ENCODE data around the gene YTHDC1. TPM values are rescaled to one million over a fixed set of nuclear protein-coding genes. Genes with fewer than 3 reads are reported as not detected.

The YTHDC1 gene
- total and polyA plus RNA-seq, 8 donors: 31.1 to 58.8 (median 37.9) TPM

DNA sequence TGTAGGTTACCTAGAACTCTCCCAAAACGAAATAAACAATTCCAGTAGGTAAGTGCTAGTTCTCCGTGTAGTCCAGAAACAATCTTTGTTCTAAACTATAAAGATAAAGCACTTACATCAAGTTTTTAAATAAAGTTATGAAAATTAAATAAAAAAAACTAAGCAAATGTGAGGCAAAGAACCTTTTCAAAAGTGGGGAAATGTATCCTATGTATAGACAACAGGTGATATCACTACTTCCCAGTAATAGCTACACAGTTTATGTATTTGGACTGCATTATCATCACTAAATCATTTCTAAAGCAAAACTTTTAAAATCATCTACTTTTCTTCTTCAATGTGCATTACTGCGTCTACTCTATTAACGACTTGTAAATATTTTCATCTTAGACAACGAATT is 2.0 kb downstream of the YTHDC1 start:
- TF ChIP-seq, protein P1, sequence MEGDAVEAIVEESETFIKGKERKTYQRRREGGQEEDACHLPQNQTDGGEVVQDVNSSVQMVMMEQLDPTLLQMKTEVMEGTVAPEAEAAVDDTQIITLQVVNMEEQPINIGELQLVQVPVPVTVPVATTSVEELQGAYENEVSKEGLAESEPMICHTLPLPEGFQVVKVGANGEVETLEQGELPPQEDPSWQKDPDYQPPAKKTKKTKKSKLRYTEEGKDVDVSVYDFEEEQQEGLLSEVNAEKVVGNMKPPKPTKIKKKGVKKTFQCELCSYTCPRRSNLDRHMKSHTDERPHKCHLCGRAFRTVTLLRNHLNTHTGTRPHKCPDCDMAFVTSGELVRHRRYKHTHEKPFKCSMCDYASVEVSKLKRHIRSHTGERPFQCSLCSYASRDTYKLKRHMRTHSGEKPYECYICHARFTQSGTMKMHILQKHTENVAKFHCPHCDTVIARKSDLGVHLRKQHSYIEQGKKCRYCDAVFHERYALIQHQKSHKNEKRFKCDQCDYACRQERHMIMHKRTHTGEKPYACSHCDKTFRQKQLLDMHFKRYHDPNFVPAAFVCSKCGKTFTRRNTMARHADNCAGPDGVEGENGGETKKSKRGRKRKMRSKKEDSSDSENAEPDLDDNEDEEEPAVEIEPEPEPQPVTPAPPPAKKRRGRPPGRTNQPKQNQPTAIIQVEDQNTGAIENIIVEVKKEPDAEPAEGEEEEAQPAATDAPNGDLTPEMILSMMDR (IDR thresholded peaks at IDR 0.05): no peak
- WGBS, 2 donors: 3 to 5% methylated on average over 5 of the region's 5 CpGs
- no peaks in the 10 kb centered on the region for H3K36me3 ChIP-seq
- H3K9me3 ChIP-seq: no peaks in the 10 kb centered on the region
- DNase-seq: no peak
- H3K4me1 ChIP-seq: peaks cover 20 to 36% (median 25%) of the 10 kb centered on the region in 3 donors
- no peak for ATAC-seq
- FAIRE-seq: no peak
- peak overlapping the region in 3 of 4 donors; percentile 7 to 79 (median 78) for H3K4me3 ChIP-seq
- H3K27ac ChIP-seq: no peak overlapping the region
- no peaks in the 10 kb centered on the region for H3K27me3 ChIP-seq
- intact Hi-C loops (cut with DNase I): no loop called here

DNA sequence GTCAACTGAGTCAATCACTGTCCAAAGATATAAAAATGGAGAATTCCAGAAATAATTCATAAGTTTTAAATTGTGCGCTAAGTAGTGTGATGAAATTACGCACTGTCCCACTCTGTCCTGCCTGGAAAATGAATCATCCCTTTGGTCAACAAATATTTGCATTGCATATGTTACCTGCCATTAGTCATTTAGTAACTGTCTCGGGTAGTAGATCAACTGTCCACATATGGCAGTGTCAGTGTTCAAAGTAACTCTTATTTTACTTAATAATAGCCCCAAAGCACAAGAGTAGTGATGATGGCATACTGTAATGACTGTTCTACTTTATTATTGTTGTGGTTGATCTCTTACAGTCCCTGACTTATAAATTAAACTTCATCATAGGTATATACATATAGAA is 3.4 kb downstream of the YTHDC1 start:
- H3K27ac ChIP-seq: no peak overlapping the region
- intact Hi-C loops (cut with DNase I): no loop called here
- no peaks in the 10 kb centered on the region for H3K27me3 ChIP-seq
- H3K36me3 ChIP-seq: no peaks in the 10 kb centered on the region
- H3K4me3 ChIP-seq: peak overlapping the region in 1 of 4 donors; percentile 79
- TF ChIP-seq, protein P1 (IDR thresholded peaks at IDR 0.05): no peak
- FAIRE-seq (no peak), DNase-seq (no peak), ATAC-seq (no peak)
- WGBS, 2 donors: 82 to 83% methylated on average over 3 of the region's 3 CpGs
- H3K4me1 ChIP-seq: peaks cover 30 to 50% (median 39%) of the 10 kb centered on the region in 3 donors
- H3K9me3 ChIP-seq: no peaks in the 10 kb centered on the region

DNA sequence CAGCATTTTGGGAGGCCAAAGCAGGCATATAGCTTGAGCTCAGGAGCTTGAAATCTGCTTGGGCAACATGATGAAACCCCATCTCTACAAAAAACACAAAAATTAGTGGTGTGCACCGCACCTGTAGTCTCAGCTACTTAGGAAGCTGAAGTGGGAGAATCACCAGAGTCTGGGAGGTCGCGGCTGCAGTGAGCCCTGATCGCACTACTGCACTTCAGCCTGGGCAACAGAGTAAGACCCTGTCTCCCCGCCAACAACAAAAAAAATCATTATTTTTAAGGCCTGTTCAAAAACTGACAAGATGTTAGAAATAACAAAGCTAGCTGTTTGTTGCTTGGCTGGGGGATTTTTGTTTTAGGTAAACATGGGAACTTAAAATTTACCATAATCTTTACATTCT is 5.1 kb downstream of the YTHDC1 start:
- 95% methylated on average over 5 of the region's 5 CpGs for WGBS, 2 donors
- no peaks in the 10 kb centered on the region for H3K9me3 ChIP-seq
- FAIRE-seq: no peak

DNA sequence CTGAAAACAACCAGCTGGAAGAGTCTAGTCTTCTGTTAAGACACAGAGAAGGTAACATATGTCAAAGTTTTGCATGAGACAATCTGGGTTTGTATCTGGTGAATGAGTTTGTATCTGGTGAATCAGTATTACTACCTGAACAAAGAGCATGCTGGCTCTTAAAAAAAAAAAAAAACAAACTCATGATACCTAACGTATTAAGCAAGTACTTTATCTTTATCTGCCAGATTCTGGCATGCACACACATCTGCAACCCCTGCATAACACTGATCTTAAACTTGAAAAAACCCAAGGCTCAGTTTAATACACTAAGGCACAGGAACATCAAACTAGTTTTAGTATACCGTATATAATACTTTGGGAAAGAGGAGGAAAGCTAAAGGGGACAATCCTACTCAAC is 5.8 kb downstream of the YTHDC1 start:
- Histone ChIP-seq H3K9me3 (no peaks in the 10 kb centered on the region), H3K4me3 (no peak overlapping the region), H3K36me3 (no peaks in the 10 kb centered on the region), H3K4me1 (peaks cover 47 to 74% (median 63%) of the 10 kb centered on the region in 3 donors), H3K27ac (no peak overlapping the region), H3K27me3 (no peaks in the 10 kb centered on the region)
- ATAC-seq (no peak), DNase-seq (no peak), FAIRE-seq (no peak)
- TF ChIP-seq, protein P1 (IDR thresholded peaks at IDR 0.05): no peak
- whole genome bisulfite sequencing, 2 donors: 18 to 20% methylated on average over 2 of the region's 2 CpGs
- intact Hi-C loops (cut with DNase I): no loop called here

More for the DNA sequence above, 5.1 kb downstream of the YTHDC1 start:
- DNase-seq (no peak), ATAC-seq (no peak)
- Histone ChIP-seq H3K4me1 (peaks cover 41 to 67% (median 56%) of the 10 kb centered on the region in 3 donors), H3K4me3 (no peak overlapping the region), H3K27ac (no peak overlapping the region), H3K27me3 (no peaks in the 10 kb centered on the region), H3K36me3 (no peaks in the 10 kb centered on the region)
- intact Hi-C loops (cut with DNase I): no loop called here
- TF ChIP-seq, protein P1 (IDR thresholded peaks at IDR 0.05): no peak

DNA sequence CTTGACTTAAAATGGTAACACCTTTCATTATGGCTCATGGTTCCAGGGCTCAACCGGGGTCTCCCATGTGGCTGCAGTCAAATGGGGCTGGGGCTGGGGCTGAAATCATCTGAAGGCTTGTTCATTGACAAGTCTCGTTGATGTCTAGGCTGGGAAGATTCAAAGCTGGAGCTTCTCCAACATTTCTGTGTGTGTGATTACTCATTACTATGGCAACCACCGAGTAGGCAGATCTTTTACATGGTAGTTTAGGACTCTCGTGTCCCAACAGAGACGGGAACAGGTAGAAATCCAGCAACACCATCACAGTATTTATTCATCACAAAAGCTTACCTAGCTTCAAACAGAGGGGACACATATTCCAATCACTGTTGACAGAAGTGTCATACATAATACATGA is 7.8 kb downstream of the YTHDC1 start:
- H3K9me3 ChIP-seq: no peaks in the 10 kb centered on the region
- peak in 2 of 6 donors; percentile 19 to 20 for DNase-seq
- WGBS, 2 donors: 27 to 31% methylated on average over 5 of the region's 5 CpGs
- H3K27ac ChIP-seq: no peak overlapping the region
- TF ChIP-seq, protein P1 (IDR thresholded peaks at IDR 0.05): no peak
- no peak for FAIRE-seq
- peak; percentile 19 to 69 (median 58) for ATAC-seq
- intact Hi-C loops (cut with DNase I): no loop called here
- H3K4me1 ChIP-seq: peaks cover 55 to 81% (median 76%) of the 10 kb centered on the region in 3 donors
- H3K27me3 ChIP-seq: no peaks in the 10 kb centered on the region
- H3K36me3 ChIP-seq: peaks cover 0 to 3% (median 0%) of the 10 kb centered on the region in 3 donors
- H3K4me3 ChIP-seq: no peak overlapping the region
